GM21576 (cell line): ENCODE data around the gene KHDRBS2.

Experiments
- ATAC-seq: cut with Tn5 transposase; IDR thresholded peaks from one replicate; pipeline ENCODE4 v1.9.1; 2021; ENCODE audit warnings: mild to moderate bottlenecking, moderate library complexity; ENCODE audit not compliant: unreplicated experiment

Gene KHDRBS2

DNA sequence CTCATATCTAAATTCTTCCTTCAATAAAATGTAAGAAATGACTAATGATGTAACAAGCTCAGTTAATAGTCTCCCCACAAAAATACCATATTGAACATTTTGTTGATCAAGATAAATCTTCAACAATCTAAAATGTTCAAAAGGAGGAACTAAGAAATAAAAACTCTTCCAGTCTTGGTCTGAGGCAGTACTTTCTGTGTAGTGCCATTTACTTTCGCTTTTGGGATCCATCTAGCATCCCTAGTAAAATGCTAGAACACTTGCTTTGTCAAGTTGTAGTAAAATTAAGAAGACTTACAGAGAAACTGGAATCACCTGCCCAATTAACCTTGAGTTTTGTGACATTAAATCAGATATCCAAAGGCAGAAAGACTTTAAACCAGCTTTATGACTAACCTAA is 246.4 kb downstream of the KHDRBS2 start:
- no peak for ATAC-seq

DNA sequence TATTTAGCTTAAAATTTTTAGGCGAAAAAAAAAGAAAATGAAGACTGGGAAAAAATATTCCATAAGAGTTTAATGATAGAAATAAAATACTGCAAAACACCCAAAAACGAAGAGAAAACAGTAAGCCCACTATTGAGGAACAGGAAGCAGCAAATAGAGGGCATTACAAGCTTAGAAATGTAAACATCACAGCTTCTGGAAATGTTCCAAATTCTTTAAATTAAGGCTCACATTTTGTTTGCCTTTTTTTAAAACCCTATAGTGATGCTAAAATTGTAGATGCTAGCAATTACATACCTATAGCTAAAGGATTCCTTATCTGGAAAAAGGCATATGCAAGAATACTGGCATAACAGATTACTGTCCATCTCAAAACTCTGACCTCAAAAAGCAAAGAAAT is 248.6 kb downstream of the KHDRBS2 start:
- no peak for ATAC-seq

DNA sequence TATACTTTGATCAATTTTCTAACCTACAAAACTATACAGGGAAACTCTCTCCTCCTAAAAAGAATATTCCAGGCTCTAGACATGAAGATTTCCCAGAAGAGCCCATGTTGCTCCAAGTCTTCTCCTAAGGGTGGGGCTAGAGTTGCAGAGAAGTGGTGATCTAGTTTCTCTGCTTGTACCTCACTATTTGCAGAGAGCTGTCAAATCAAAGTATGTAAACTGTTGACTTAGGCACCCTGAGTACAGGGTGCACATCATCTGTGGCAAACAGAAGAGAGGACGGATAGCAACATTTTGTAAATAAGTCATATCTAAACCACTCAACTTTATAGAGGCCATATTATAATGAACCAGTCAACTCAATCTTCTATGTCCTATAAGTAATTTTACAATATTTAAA is 250.1 kb downstream of the KHDRBS2 start:
- ATAC-seq = no peak

DNA sequence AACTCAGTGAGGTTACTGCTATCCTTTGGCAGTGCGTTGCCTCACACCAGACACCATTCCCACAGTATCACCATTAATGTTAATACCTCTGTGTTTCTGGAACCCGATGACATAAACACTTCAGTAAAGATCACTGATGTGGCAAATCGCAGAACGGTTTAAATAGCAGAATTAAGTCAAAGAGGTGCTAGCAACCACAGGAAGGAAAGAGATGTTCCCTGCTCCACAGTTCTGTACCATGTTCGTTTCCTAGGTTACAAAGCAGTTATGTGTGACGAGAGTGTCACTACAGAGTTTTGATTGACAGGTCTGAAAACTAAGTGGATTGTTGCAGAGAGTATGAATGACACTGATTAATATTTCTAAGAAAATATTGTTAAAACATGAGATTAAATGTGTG is 272.3 kb downstream of the KHDRBS2 start:
- ATAC-seq = no peak

DNA sequence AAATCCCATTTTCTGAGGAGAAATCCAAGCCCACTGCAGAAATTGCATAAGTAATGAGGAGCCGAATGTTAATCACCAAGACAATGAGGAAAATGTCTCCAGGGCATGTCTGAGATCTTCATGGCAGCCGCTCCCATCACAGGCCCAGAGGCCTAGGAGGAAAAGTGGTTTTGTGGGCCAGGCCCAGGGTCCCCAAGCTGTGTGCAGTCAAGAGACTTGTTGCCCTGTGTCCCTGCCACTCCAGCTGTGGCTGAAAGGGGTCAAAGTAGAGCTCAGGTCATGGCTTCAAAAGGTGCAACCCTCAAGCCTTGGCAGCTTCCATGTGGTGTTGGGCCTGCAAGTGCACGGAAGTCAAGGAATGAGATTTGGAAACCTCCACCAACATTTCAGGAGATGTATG is 276.6 kb downstream of the KHDRBS2 start:
- ATAC-seq = no peak

DNA sequence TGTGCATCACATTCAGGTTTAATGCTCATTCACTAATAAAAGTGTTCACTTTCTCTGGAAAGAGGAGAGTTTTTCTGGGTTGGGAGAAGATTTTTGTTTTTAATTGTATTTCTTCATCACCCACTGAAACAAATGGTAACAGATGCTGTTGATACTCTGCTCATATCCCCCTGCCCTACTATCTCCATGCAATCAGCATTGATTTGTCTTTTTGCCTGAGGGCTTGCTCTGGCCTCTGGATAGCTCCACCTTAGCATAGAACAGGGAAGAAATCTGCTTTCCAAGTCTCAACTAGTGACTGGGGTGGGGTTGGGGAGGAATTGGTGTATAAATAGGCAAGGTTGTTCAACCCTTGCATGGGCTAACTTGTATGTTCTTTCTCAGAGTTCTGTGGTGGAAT is 296.4 kb downstream of the KHDRBS2 start:
- no peak for ATAC-seq

DNA sequence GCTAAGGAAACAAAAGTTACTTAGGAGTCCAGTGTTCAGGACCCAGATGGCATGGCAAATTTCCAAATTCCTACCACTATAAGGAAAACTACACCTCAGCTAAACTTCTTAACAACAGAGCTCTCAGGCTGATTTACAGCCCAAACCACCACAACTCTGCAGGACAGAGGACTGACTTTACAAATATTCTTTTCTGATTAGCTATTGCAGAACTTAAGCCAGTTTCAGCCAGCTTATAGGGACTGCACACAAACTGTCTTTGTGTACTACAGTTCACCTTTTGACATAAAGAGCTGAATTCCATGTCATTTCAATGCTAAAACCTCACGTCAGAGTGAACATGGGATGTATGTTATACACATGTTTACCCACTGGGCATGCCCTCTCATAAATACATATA is 305.4 kb downstream of the KHDRBS2 start:
- ATAC-seq = no peak

DNA sequence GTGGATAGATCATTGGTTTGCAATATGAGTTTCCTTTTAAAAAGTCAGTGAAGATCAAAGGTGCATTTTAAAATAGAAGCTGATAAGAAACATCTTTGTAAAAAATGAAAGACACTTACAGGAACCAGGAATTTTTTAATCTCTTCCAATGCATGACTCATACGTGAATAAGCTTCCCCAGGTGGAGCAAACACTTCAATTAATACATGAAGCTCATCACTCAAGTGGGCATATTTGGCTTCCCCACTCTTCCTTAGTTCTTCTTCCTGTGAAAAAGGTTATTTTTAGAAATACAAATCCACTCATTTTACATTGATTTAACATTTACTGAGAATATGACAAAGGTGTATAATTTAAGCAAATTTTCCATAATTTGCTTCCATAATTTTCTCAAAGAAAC is 308.1 kb downstream of the KHDRBS2 start:
- ATAC-seq = no peak

DNA sequence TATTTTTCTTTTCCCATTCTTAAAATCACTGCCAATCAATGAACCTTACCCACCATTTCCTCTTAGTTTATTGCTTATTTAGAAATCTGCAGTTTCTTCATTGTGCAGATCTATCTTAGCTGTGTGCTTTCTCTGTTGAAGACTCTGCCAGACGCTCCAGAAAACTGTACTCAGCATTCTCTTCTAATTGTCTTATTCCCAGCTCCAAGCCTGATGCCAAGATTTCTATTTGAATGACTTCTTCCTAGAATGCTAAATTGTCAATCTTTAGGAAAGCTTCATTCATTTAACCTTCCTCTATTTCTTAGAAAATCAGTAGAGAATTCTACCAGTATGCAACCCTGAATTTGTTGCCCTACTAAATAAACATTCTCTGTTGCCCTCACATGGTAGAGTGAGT is 308.9 kb downstream of the KHDRBS2 start:
- no peak for ATAC-seq

DNA sequence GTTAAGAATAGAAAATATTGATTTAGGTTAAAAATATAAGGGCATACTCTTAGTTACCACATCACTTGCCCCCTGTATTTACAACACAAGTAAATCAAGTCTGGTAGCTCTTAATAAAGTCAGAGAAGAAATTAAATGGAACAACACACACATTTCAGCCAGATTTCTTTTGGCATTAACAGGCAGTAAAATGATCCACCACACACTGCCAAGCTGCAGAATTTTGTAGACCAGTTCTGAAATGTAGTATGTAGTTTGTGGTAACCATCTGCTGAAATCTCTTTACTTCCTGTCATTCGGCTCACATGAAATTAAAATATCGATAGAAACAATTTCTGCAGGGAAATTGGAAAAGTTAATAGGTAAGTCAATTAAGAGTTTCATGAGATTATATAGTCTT is 326.8 kb downstream of the KHDRBS2 start:
- ATAC-seq = no peak

DNA sequence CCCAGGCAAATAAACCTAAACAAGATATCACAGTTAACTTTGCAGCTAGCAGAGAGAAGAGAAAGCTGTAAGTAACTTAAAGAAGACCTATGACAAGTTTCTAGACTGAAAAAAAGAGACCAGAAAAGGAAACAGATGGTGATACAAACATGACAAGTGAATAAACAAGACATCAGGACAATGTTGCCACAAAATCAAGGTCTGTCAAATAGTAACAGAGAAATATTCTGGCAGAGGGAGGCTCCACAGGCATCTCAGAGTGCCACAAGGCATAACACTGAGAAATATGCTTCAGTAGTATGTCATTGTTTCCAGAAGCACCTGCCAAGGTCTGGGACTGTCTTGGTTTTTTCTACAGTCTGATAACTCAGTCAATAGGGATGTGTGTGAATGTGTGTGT is 332.2 kb downstream of the KHDRBS2 start:
- no peak for ATAC-seq

DNA sequence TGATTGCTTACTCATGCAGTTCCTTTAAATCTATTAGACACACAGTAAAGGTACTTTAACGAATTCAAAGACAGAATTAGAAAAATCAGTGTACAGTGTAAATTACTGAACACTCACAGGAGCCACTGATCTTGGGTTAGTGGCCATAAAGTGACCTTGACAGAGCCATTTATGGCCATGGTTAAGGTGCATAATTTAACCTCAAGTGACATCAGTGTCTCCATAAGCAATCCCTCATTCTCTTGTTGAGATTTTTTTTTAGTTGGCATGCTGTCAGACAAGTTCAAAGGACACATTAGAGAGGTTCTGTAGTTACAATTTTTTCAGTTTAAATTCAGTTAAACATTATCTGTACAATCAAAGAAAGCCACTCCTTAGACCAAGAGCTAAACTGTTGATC is 334.4 kb downstream of the KHDRBS2 start:
- no peak for ATAC-seq

DNA sequence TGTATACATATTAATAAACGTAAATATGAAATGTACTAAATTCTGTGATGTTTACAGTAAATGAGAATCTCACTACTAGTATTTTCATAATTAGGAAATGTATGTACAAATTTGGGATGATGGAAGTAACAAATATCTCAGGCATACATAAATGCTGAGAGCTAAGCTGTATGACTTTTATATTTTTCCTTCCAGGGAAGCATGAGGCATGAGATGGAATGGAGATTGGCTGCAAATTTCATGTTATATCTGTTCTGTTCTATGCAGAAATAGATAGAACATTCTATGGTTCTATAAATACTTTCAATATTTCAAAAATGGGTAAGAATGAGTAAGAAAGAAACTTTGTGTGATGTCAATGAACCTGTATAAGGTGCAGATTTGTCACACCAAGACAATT is 335.2 kb downstream of the KHDRBS2 start:
- ATAC-seq = no peak

DNA sequence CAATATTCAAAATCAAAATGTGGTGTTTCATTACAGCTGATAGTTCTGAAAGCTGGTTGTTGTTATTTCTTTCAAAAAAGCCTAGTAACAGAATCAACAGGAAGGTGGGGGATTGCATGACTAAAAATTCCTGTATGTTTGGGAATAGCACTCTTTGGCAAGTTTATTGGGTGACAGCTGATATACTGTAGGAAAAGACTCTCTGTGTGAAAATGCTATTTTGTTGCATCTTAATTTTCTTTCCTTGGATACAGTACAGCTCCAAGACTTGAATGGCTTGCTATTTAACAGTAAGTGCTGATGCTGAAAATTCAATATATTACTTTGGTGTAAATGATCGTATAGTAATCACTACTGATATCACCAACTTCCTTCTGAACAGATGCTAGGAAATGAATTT is 336.1 kb downstream of the KHDRBS2 start:
- no peak for ATAC-seq

DNA sequence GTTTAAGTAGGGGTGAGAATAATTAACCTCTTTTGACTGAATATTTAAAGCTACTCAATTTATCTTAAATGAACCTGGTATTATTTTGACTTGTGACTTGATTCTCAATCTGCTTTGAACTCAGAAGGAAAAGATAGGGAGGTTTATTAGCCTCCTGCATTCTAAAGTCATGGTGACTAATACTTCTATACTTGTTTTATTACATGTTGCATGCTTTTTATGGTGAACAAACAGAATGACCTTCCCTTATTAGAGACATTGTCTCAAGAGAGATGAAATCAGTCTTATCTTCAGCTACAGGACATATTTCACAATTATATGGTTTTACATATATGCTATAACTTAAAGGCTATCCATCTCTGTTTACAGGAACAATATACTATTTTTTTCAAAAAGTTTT is 336.9 kb downstream of the KHDRBS2 start:
- no peak for ATAC-seq

DNA sequence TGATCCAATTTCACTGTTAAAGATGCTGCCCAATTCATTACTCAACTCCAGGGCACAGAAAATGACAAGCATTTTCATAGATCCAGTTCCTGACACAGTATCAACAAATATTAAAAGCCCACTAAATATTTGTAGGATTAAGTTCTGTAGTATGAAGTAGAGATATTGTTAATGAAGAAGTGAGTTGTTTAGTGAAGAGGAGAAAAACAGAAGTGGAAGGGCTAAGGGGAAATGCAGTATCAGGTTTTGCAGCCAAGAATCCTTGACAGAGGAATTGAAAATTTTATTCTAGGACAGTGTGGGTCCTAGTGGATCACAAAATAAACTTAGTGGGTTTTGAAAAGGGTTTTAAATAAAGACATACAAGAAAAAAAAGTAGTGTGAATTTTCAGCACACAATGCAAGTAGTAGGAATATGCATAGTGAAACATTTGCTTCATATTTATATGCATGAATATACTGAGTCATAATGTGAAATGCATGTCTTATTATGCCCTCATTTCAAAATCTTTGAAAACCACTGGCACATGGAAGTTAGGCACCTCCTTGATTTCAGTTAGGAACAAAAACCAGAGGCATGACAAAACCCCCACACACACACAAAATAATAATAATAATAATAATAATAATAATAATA is 338.6 kb downstream of the KHDRBS2 start:
- ATAC-seq = no peak

DNA sequence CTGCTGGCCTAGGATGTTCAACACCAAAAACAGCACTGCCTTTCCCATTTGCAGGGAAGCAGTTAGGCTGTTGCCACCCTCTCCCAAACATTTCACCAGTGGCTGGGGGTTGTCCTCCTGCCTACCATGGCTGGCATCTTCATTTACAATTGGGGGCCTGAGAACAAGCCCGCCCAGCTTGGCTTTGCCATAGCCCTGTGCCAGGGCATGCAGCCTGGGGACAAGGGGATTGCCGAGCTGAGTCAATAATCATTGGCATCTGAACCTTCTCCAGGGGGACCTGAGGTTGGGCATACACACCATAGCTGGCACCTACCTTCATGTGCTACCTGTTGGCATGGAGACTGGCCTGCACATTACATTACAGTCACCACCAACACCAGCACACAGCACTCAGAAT is 345.1 kb downstream of the KHDRBS2 start:
- ATAC-seq = no peak

DNA sequence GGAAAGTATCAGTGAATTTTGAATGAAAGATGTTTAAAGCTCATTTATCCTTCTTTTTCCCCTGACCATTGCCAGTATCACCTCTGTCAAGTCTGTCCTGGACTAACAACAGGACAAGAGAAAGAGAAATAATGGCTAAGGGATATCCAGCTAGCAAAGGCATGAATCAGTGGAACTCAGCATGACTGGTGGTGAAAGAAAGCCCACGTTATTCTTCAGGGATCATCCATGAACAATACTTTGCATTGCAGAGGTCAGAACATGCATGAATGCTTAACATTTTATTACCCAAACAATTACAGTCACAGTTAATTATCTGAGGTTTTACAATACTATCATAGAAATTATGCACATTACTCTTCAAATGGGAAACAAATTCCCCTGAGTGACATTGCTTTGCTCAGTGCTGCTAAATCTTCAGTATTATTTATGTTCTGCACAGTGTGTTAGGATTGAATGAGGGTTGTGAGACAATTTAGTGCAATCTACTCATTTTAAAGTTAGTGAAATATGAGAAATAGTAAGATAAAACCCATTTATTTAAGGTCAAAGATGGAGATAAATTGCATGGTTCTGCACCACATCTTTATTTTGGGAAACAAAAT is 350.7 kb downstream of the KHDRBS2 start:
- ATAC-seq = no peak

DNA sequence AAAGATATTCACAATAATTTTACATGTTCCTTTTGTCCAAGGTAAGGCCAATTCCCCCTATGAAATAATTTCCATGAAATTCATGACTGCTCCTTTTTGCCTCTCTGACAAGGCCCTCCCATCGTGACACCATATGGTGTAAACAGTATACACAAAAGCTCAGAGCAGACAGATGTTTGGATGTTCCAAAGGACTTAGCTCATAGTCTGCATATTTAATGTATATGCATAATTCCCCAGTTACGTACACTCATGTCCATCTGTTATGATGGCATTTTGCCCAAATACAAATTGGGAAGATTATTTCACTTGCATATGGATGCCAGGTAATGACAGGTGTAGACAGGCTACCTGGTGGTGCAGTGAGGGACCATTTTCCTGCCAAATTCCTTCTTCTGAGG is 376.5 kb downstream of the KHDRBS2 start:
- ATAC-seq = no peak

DNA sequence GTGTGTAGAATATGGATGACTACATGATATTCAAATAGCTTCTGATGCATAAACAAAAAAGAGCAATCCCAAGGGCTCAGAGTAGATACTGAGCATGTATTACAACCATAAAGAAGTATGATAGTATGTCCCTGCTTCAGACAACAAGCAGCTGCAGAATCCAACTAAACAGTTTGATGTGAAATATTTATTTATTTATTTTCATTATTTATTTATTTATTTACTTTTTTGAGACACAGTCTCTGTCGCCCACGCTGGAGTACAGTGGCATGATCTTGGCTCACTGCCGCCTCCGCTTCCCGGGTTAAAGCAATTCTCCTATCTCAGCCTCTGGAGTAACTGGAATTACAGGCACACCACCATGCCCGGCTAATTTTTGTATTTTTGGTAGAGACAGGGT is 384.3 kb downstream of the KHDRBS2 start:
- no peak for ATAC-seq

DNA sequence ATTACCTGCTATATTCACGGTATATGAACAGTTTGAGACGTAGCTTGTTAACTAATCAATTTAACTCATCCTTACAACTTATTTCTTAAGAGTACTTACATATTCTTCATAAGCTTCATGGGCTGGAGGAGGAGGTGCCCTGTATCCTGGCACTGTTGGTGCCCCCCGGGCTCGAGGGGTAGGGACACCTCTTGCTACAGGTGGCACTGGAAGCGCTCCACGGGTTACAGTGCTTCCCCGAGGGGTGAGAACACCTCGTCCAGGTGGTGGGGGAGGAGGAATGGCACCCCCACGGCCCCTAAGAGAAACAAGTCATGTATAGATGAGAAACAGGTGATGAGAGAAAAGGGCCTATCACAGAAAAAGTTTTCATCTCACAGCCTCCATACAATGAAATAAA is 391.5 kb downstream of the KHDRBS2 start:
- ATAC-seq = no peak

DNA sequence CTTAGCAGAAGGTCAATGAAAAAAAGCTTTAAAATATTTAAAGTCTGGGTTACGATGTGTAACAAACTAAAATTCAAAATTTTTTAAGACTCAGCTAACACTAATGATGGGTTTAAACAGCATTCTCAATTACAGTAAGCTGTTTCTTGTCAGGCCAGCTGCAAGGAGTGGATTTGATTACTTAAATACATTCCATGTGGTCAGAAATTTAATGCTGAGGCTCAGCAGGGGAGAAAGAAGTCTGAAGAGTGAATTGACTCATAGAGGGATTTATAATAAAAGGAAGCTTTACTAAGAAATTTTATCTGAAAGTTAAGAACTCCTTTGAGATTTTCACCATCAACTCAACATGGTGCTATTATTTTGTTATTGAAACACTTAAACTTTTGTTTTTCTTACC is 398.6 kb downstream of the KHDRBS2 start:
- ATAC-seq = no peak

DNA sequence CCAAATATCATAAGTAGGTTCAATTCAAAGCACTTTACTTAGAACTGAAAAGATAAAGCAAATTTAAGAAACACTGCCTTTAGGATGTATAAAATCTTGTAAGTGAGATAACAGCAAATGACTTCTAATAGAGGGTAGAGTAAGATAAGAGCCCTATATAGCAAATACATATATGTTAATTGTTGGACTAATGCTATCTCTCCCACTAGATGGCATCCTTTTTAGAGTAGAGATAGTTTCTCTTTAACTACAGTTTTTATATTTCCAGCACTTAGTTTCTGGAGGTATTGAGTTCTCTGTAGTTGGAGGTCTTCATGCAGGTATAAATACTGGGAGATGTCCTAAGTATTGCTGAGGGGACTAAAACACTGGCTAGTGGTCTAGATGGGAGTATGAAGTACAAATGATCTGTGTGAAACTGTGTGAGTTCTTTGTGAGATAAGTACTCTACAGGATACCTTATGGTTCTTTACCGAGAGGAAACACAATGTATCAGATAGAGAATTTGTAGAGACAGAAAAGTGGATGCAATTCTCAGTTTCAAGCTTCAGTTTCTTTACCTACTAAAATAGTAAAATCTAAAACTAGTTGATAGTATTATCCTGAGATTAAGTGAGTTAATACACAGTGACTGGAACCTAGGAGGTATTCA is 399.3 kb downstream of the KHDRBS2 start:
- no peak for ATAC-seq
